ENCODE results near the gene ANKRD28.
"Not testable (repeated sequence)": the region's sequence is repeated elsewhere in the genome, so short reads cannot be mapped to it uniquely, and the experiment has no call there.

ANKRD28 gene

GRCh38 chr3:15803921-15804320, 6.1 kb upstream of the ANKRD28 start:
- no peak for DNase-seq (ENCODE audit: low read depth)

DNA sequence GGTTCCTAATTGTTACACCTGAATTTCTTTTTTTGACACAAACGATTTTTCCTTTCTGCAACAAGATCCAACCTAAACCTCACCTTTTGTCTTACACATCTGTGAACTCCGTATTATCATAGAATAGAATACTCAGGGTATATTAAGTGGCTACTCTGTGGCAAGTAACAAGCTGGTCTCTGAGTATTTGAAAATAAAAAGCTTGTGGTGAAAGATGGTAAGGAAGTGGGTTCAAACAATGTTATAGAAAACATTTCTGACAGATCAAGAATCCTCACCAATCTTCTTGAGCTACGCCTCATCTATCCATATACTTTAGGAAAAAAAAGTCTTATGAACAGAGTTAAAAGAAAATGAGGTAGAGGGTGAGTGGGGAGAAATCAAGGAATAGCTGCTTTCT, 3.5 kb upstream of the ANKRD28 start:
- DNase-seq (ENCODE audit: low read depth) = no peak

- no peak for DNase-seq (ENCODE audit: low read depth)
Measured at GRCh38 chr3:15800780-15801179, 3.0 kb upstream of the ANKRD28 start.

DNA sequence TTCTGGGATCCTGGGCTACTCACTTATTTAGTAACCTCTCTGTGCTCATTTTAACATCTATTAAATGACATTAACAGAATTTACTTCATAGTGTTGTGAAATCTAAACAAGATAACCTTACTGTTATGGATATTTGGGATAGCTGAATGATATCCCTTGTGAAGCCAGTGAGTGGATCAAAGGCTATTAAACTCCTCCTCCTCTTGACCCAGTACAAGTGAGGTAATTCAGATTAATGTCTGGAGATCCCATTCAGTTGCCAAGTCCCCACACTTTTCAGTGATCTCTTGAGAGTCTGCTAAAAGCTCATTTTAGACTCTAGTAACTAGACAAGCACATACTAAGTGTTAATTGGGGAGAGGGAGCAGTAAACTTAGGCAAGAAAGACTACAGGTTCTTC, 2.5 kb upstream of the ANKRD28 start:
- no peak for DNase-seq (ENCODE audit: low read depth)

- DNase-seq (ENCODE audit: low read depth) = no peak
Measured at GRCh38 chr3:15798533-15799245, 910 bp upstream of the ANKRD28 start.

- DNase-seq (ENCODE audit: low read depth) = no peak
Measured at GRCh38 chr3:15796771-15797641, 773 bp downstream of the ANKRD28 start.

- no peak for DNase-seq (ENCODE audit: low read depth)
Measured at GRCh38 chr3:15796331-15796730, 1.4 kb downstream of the ANKRD28 start.

DNA sequence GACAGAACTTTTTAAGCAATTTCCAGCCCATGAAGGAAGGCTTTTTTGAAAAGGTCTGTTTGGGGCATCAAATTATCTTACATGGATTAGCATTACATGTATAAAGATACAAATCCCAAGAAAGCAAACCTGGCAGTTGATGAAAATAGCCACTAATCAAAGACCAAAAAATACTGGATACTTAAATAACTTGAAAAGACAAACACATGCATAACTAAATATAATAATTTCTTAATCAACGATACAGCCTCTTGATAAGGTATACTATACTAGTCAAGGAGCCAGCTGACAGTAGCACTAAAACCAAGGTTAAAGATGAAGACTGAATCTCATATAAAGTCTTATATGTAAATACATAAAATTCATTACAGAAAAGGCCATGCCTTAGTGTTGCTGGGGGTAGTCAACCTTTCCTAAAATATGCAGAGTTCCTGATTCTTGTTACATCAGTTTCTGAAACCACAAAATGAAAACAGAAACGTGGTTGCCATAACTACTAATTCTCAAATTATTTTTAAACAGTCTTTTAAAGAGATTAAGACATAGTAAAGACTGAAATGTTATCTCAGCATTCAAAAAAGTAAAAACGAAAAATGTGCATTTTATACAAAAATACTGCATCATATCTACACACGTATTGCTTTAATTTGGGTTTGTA, 2.0 kb downstream of the ANKRD28 start:
- no peak for DNase-seq (ENCODE audit: low read depth)

- DNase-seq (ENCODE audit: low read depth) = no peak
Measured at GRCh38 chr3:15794842-15795650, 2.7 kb downstream of the ANKRD28 start.

GRCh38 chr3:15794303-15794771, 3.4 kb downstream of the ANKRD28 start:
- no peak for DNase-seq (ENCODE audit: low read depth)

- DNase-seq (ENCODE audit: low read depth) = no peak
Measured at GRCh38 chr3:15791525-15791924, 6.3 kb downstream of the ANKRD28 start.

DNA sequence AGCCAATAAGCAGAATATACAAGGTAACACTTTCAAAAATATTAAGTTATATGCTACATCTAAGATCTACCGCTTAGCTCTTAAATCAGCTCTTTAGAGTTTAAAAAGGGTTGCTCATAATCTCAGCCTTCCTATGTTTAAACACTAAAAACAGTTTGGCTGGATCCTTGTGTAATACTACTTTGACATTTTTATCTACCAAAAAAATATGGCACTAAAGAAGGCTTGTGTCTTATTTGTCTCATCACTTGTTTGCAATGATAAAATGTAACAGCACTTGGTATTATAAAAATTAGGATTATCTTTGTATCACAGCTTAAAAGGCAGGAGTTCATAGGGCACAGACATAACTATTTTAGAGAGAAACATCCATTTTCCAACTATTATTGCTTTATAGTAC, 9.8 kb downstream of the ANKRD28 start:
- DNase-seq (ENCODE audit: low read depth) = no peak

GRCh38 chr3:15787526-15787925, 10.3 kb downstream of the ANKRD28 start:
- DNase-seq (ENCODE audit: low read depth) = no peak

- DNase-seq (ENCODE audit: low read depth) = no peak
Measured at GRCh38 chr3:15783361-15783969, 14.3 kb downstream of the ANKRD28 start.

- DNase-seq (ENCODE audit: low read depth) = no peak
Measured at GRCh38 chr3:15782429-15782828, 15.3 kb downstream of the ANKRD28 start.

DNA sequence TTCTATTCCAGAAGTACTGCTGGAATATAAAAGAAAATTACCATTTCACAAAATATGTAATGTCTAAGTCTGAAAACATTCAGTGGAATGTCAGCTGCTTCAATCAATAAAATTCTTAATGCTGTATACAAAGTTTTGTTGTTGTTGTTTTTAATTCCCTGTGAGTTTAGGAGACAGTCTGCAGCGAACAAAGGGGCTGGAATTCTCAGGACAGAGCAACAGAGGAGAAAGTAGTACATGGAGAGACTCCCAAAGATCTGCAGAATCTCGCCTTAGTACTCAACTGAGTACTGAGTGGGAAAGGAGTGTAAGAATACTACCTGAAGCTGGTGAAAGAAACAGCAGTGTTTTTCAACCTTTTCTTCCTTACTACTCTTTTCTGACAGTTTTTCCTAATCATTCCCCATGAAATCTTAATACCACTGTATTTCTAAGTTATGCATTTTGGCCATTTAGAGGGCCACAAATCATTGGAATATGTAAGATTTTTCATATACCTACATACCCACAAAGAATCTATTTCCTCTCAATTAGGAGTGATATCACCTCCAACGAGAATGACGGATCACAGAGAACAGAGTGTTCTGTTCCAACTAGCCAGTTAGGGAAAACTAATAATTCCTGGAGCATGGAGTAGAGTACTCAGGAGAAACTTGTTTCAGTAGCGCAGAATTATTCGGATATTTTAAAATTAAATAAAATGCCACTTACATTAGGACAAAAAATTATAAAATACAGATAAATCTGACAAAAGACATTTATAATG, 16.0 kb downstream of the ANKRD28 start:
- no peak for DNase-seq (ENCODE audit: low read depth)

- DNase-seq (ENCODE audit: low read depth) = no peak
Measured at GRCh38 chr3:15781131-15781530, 16.6 kb downstream of the ANKRD28 start.

DNA sequence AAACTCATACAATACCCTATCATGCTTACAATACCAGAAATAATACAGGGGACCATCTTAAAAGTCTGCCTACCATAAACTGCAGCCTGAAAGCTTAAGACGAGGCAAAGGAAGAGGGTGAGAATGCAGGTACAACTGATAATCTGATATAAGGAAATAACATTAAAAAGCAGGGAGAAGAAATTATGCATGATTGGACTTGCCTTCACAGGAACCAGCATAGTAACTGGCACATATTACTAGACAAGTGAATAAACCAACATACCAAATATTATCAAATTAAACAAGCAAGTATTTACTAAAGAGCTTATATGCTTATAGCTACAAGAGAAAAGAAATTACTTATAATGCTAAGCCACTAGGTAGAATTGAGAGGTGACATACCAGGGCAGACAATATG, 18.7 kb downstream of the ANKRD28 start:
- DNase-seq (ENCODE audit: low read depth) = no peak

DNA sequence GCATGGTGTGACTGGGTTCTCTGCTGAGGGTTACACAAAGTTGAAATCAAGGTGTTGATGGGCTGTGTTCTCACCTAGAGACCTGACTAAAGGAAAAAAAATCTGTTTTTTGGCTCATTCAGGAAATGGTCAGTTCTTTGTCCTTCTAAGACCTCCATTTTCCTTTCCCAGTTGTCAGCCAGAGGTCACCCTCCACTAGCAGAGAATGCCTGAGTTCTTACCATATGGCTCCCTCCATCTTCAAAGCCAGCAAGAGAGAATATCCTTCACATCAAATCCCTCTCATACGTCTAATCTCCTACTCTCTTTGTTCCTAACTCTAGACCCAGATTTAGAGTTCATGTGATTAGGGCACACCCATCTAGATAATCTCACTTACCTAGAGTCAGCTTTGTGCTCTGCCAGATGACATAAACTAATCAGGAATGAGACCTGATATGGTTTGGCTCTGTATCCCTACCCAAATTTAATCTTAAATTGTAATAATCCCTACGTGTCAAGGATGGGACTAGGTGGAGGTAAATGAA, 19.4 kb downstream of the ANKRD28 start:
- no peak for DNase-seq (ENCODE audit: low read depth)

DNA sequence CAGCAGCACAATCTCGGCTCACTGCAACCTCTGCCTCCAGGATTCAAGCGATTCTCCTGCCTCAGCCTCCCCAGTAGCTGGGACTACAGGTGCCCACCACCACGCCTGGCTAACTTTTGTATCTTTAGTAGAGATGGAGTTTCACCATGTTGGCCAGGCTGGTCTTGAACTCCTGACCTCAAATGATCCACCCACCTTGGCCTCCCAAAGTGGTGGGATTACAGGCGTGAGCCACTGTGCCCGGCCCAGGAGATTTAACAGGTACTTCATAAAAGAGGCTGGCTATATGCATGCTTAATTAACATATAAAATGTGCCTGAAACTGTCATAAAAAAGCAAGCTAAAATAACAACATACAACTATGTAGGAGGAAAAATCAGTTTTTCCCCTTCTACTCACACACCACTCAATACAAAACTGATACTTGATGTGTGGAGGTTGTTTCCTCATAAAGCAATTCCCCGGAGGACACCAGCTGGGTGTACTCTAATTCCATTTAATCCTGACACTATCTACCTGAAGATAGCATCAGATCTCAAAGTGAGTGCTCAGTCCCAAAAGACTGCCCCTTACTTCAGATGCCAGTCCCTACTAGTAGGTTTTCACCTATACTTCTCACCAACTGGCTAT, 22.7 kb downstream of the ANKRD28 start:
- not testable (repeated sequence) for DNase-seq (ENCODE audit: low read depth)

Measured in stimulated activated CD8-positive, alpha-beta memory T cell treated with anti-CD3 and anti-CD28 coated beads, Interleukin-15, amount 100 ng/mL, for 24 hours (primary cell).